ENCODE measurements around the gene UBIAD1. TPM values are rescaled to one million over a fixed set of nuclear protein-coding genes. Genes with fewer than 3 reads are reported as not detected.

UBIAD1 gene
- total and polyA plus RNA-seq, 2 donors (not counting 3 experiments of a cell fraction or from before 2014, with no cell fraction given) = 12.7 to 17.8 TPM

GRCh38 chr1:11307852-11308251 is 34.9 kb downstream of the UBIAD1 start:
- dilution Hi-C loops (cut with MboI; ENCODE audit: extremely low pct_ligation_motif_present, low sequenced_read_pairs) (no loop called here), intact Hi-C loops (cut with micrococcal nuclease) (no loop called here)
- H3K9ac ChIP-seq (replicated peaks; ENCODE audit: extremely low read depth, insufficient read depth, low read length) = no peak overlapping the region
- peaks cover 2% of the 10 kb centered on the region in 2 experiments for H3K27me3 ChIP-seq (ENCODE audit: control insufficient read depth in 2 of 2, insufficient read depth in 2 of 2, low read length in 2 of 2)
- no TSS peak for BruUV-seq (replicated peaks)
- no peaks in the 10 kb centered on the region for H3K9me1 ChIP-seq (replicated peaks; ENCODE audit: control insufficient read depth, extremely low read depth, insufficient read depth, low read length)
- H3K4me2 ChIP-seq (ENCODE audit: insufficient read depth, low read length) = no peak overlapping the region
- ChIA-PET CTCF (no interaction called here), POLR2A (no interaction called here)
- no peaks in the 10 kb centered on the region for H3K79me2 ChIP-seq (ENCODE audit: control insufficient read depth, insufficient read depth, low read length)
- H3K9me3 ChIP-seq (replicated peaks; ENCODE audit: control insufficient read depth, insufficient read depth, low read length) = no peaks in the 10 kb centered on the region
- no peaks in the 10 kb centered on the region for H3K36me3 ChIP-seq (ENCODE audit: control insufficient read depth in 2 of 2, extremely low read depth in 1 of 2, insufficient read depth in 2 of 2, low read length in 2 of 2)
- FAIRE-seq (no peak), DNase-seq (ENCODE audit: low read depth, low spot score) (no peak)
- TF ChIP-seq POLR2A (IDR thresholded peaks at IDR 0.05; ENCODE audit: low read depth, low read length) (no peak), EZH2 (IDR thresholded peaks at IDR 0.05; ENCODE audit: borderline replicate concordance, low read depth, low read length, severe bottlenecking) (no peak), MAX (IDR thresholded peaks at IDR 0.05; ENCODE audit: insufficient read depth, insufficient read length) (no peak), JUN (IDR thresholded peaks at IDR 0.05; ENCODE audit: borderline replicate concordance, insufficient read depth, insufficient read length, low read depth) (no peak), GATA2 (IDR thresholded peaks at IDR 0.05; ENCODE audit: insufficient read depth, insufficient read length, low read depth, low read length) (no peak)
- no peak overlapping the region for H2AFZ ChIP-seq (ENCODE audit: low read depth, low read length)
- H3K27ac ChIP-seq (ENCODE audit: insufficient read depth, low read depth, low read length) = no peak overlapping the region
- no peaks in the 10 kb centered on the region for H3K4me1 ChIP-seq (ENCODE audit: control insufficient read depth, extremely low read depth, insufficient read depth, low read length)
- no peak overlapping the region for H3K4me3 ChIP-seq (replicated peaks in 1 of 3; ENCODE audit: insufficient read depth in 1 of 3, low read depth in 1 of 3, low read length in 3 of 3)
- H4K20me1 ChIP-seq (replicated peaks; ENCODE audit: control insufficient read depth, extremely low read depth, insufficient read depth, low read length) = no peaks in the 10 kb centered on the region

GRCh38 chr1:11308699-11309224 is 35.8 kb downstream of the UBIAD1 start:
- FAIRE-seq (no peak), DNase-seq (ENCODE audit: low read depth, low spot score) (no peak)
- Histone ChIP-seq H3K9me3 (replicated peaks; ENCODE audit: control insufficient read depth, insufficient read depth, low read length) (no peaks in the 10 kb centered on the region), H3K4me2 (ENCODE audit: insufficient read depth, low read length) (no peak overlapping the region), H3K4me3 (replicated peaks in 1 of 3; ENCODE audit: insufficient read depth in 1 of 3, low read depth in 1 of 3, low read length in 3 of 3) (no peak overlapping the region), H3K9me1 (replicated peaks; ENCODE audit: control insufficient read depth, extremely low read depth, insufficient read depth, low read length) (no peaks in the 10 kb centered on the region), H3K27me3 (ENCODE audit: control insufficient read depth in 2 of 2, insufficient read depth in 2 of 2, low read length in 2 of 2) (peaks cover 2% of the 10 kb centered on the region in 2 experiments), H3K27ac (ENCODE audit: insufficient read depth, low read depth, low read length) (no peak overlapping the region), H3K9ac (replicated peaks; ENCODE audit: extremely low read depth, insufficient read depth, low read length) (no peak overlapping the region), H3K79me2 (ENCODE audit: control insufficient read depth, insufficient read depth, low read length) (no peaks in the 10 kb centered on the region), H3K4me1 (ENCODE audit: control insufficient read depth, extremely low read depth, insufficient read depth, low read length) (no peaks in the 10 kb centered on the region), H2AFZ (ENCODE audit: low read depth, low read length) (no peak overlapping the region), H3K36me3 (ENCODE audit: control insufficient read depth in 2 of 2, extremely low read depth in 1 of 2, insufficient read depth in 2 of 2, low read length in 2 of 2) (no peaks in the 10 kb centered on the region), H4K20me1 (replicated peaks; ENCODE audit: control insufficient read depth, extremely low read depth, insufficient read depth, low read length) (no peaks in the 10 kb centered on the region)
- POLR2A ChIA-PET = no interaction called here
- BruUV-seq (replicated peaks) = no TSS peak
- intact Hi-C loops (cut with micrococcal nuclease) = no loop called here
- TF ChIP-seq FOS (IDR thresholded peaks at IDR 0.05; ENCODE audit: borderline replicate concordance, insufficient read depth, low read length) = no peak
- TF ChIP-seq JUN (IDR thresholded peaks at IDR 0.05; ENCODE audit: borderline replicate concordance, insufficient read depth, insufficient read length, low read depth) = no peak
- no peak for TF ChIP-seq POLR2A (IDR thresholded peaks at IDR 0.05; ENCODE audit: low read depth, low read length)
- TF ChIP-seq MYC (IDR thresholded peaks at IDR 0.05; ENCODE audit: low read depth, low read length) = no peak
- TF ChIP-seq MAX (IDR thresholded peaks at IDR 0.05; ENCODE audit: insufficient read depth, insufficient read length) = no peak
- TF ChIP-seq POLR2AphosphoS5 (IDR thresholded peaks at IDR 0.05; ENCODE audit: insufficient read depth, low read depth, low read length) = no peak
- no peak for TF ChIP-seq EZH2 (IDR thresholded peaks at IDR 0.05; ENCODE audit: borderline replicate concordance, low read depth, low read length, severe bottlenecking)
- TF ChIP-seq, protein P1, sequence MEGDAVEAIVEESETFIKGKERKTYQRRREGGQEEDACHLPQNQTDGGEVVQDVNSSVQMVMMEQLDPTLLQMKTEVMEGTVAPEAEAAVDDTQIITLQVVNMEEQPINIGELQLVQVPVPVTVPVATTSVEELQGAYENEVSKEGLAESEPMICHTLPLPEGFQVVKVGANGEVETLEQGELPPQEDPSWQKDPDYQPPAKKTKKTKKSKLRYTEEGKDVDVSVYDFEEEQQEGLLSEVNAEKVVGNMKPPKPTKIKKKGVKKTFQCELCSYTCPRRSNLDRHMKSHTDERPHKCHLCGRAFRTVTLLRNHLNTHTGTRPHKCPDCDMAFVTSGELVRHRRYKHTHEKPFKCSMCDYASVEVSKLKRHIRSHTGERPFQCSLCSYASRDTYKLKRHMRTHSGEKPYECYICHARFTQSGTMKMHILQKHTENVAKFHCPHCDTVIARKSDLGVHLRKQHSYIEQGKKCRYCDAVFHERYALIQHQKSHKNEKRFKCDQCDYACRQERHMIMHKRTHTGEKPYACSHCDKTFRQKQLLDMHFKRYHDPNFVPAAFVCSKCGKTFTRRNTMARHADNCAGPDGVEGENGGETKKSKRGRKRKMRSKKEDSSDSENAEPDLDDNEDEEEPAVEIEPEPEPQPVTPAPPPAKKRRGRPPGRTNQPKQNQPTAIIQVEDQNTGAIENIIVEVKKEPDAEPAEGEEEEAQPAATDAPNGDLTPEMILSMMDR (IDR thresholded peaks at IDR 0.05; ENCODE audit: extremely low read depth in 1 of 2, insufficient read depth in 1 of 2, low read depth in 1 of 2, low read length in 2 of 2) = no peak
- no peak for TF ChIP-seq GATA2 (IDR thresholded peaks at IDR 0.05; ENCODE audit: insufficient read depth, insufficient read length, low read depth, low read length)
- dilution Hi-C loops (cut with MboI; ENCODE audit: extremely low pct_ligation_motif_present, low sequenced_read_pairs) = no loop called here
- CTCF ChIA-PET = no interaction called here
